ENCODE measurements around the gene LRRC14B. TPM values are rescaled to one million over a fixed set of nuclear protein-coding genes. Genes with fewer than 3 reads are reported as not detected.
"Not testable (repeated sequence)": the region's sequence is repeated elsewhere in the genome, so short reads cannot be mapped to it uniquely, and the experiment has no call there.

Gene LRRC14B
- total RNA-seq, 3 donors from 2014 or later (not counting 1 experiment from before 2014, with no cell fraction given) = not detected

- Mint-ChIP-seq H3K9me3 (no peaks in the 10 kb centered on the region), H3K4me3 (no peak overlapping the region), H3K4me1 (no peaks in the 10 kb centered on the region), H3K36me3 (no peaks in the 10 kb centered on the region), H3K27me3 (ENCODE audit: low read depth in 2 of 2) (peaks cover 7 to 19% of the 10 kb centered on the region in 2 donors), H3K27ac (no peak overlapping the region)
- intact Hi-C loops (cut with micrococcal nuclease) = no loop called here
- DNase-seq = no peak
- Histone ChIP-seq H3K27ac (ENCODE audit: low read length) (no peak overlapping the region), H3K36me3 (ENCODE audit: control insufficient read depth, insufficient read depth, low read length) (no peaks in the 10 kb centered on the region), H3K27me3 (ENCODE audit: control insufficient read depth, insufficient read depth, low read length) (no peaks in the 10 kb centered on the region), H3K4me3 (ENCODE audit: low read length) (no peak overlapping the region), H3K9me3 (ENCODE audit: control insufficient read depth, insufficient read depth, low read length) (no peaks in the 10 kb centered on the region), H3K4me1 (ENCODE audit: control insufficient read depth, insufficient read depth, low read length) (no peaks in the 10 kb centered on the region)
- peak in 1 of 3 donors; percentile 33 for ATAC-seq
- no peak for TF ChIP-seq CTCF (IDR thresholded peaks at IDR 0.05)
- 93% methylated on average over 23 of the region's 23 CpGs for WGBS (ENCODE audit: insufficient coverage)
Observed at GRCh38 chr5:162565-163337, 28.5 kb upstream of the LRRC14B start.

GRCh38 chr5:163338-163620, 28.0 kb upstream of the LRRC14B start:
- Histone ChIP-seq H3K4me1 (ENCODE audit: control insufficient read depth, insufficient read depth, low read length) (no peaks in the 10 kb centered on the region), H3K27ac (ENCODE audit: low read length) (no peak overlapping the region), H3K27me3 (ENCODE audit: control insufficient read depth, insufficient read depth, low read length) (no peaks in the 10 kb centered on the region), H3K36me3 (ENCODE audit: control insufficient read depth, insufficient read depth, low read length) (no peaks in the 10 kb centered on the region), H3K9me3 (ENCODE audit: control insufficient read depth, insufficient read depth, low read length) (no peaks in the 10 kb centered on the region), H3K4me3 (ENCODE audit: low read length) (no peak overlapping the region)
- H3K27me3 Mint-ChIP-seq (ENCODE audit: low read depth in 2 of 2) = peaks cover 7 to 19% of the 10 kb centered on the region in 2 donors
- H3K27ac Mint-ChIP-seq = no peak overlapping the region
- 95% methylated on average over 7 of the region's 7 CpGs for WGBS (ENCODE audit: insufficient coverage)
- no peak for TF ChIP-seq CTCF (IDR thresholded peaks at IDR 0.05)
- no peaks in the 10 kb centered on the region for H3K36me3 Mint-ChIP-seq
- H3K9me3 Mint-ChIP-seq = no peaks in the 10 kb centered on the region
- no peak for ATAC-seq
- intact Hi-C loops (cut with micrococcal nuclease) = no loop called here
- no peak for DNase-seq
- H3K4me3 Mint-ChIP-seq = no peak overlapping the region
- no peaks in the 10 kb centered on the region for H3K4me1 Mint-ChIP-seq

GRCh38 chr5:163841-164240, 27.5 kb upstream of the LRRC14B start:
- H3K9me3 ChIP-seq (ENCODE audit: control insufficient read depth, insufficient read depth, low read length) = no peaks in the 10 kb centered on the region
- H3K36me3 ChIP-seq (ENCODE audit: control insufficient read depth, insufficient read depth, low read length) = no peaks in the 10 kb centered on the region
- no peak overlapping the region for H3K27ac Mint-ChIP-seq
- H3K27ac ChIP-seq (ENCODE audit: low read length) = no peak overlapping the region
- no peaks in the 10 kb centered on the region for H3K27me3 ChIP-seq (ENCODE audit: control insufficient read depth, insufficient read depth, low read length)
- H3K4me3 ChIP-seq (ENCODE audit: low read length) = no peak overlapping the region
- H3K4me1 ChIP-seq (ENCODE audit: control insufficient read depth, insufficient read depth, low read length) = no peaks in the 10 kb centered on the region
- no peaks in the 10 kb centered on the region for H3K9me3 Mint-ChIP-seq
- intact Hi-C loops (cut with micrococcal nuclease) = no loop called here
- peaks cover 7 to 19% of the 10 kb centered on the region in 2 donors for H3K27me3 Mint-ChIP-seq (ENCODE audit: low read depth in 2 of 2)
- DNase-seq (no peak), ATAC-seq (no peak)
- 98% methylated on average over 12 of the region's 13 CpGs for WGBS (ENCODE audit: insufficient coverage)
- H3K4me3 Mint-ChIP-seq = no peak overlapping the region
- no peak for TF ChIP-seq CTCF (IDR thresholded peaks at IDR 0.05)
- no peaks in the 10 kb centered on the region for H3K36me3 Mint-ChIP-seq
- no peaks in the 10 kb centered on the region for H3K4me1 Mint-ChIP-seq

GRCh38 chr5:164244-164643, 27.1 kb upstream of the LRRC14B start:
- no peaks in the 10 kb centered on the region for H3K4me1 Mint-ChIP-seq
- Histone ChIP-seq H3K9me3 (ENCODE audit: control insufficient read depth, insufficient read depth, low read length) (no peaks in the 10 kb centered on the region), H3K36me3 (ENCODE audit: control insufficient read depth, insufficient read depth, low read length) (no peaks in the 10 kb centered on the region), H3K27me3 (ENCODE audit: control insufficient read depth, insufficient read depth, low read length) (no peaks in the 10 kb centered on the region), H3K27ac (ENCODE audit: low read length) (no peak overlapping the region), H3K4me1 (ENCODE audit: control insufficient read depth, insufficient read depth, low read length) (no peaks in the 10 kb centered on the region), H3K4me3 (ENCODE audit: low read length) (no peak overlapping the region)
- 86% methylated on average over 14 of the region's 14 CpGs for WGBS (ENCODE audit: insufficient coverage)
- peaks cover 7 to 19% of the 10 kb centered on the region in 2 donors for H3K27me3 Mint-ChIP-seq (ENCODE audit: low read depth in 2 of 2)
- DNase-seq = no peak
- TF ChIP-seq CTCF (IDR thresholded peaks at IDR 0.05) = no peak
- no peak overlapping the region for H3K4me3 Mint-ChIP-seq
- no peaks in the 10 kb centered on the region for H3K9me3 Mint-ChIP-seq
- no peak for ATAC-seq
- intact Hi-C loops (cut with micrococcal nuclease) = no loop called here
- no peak overlapping the region for H3K27ac Mint-ChIP-seq
- H3K36me3 Mint-ChIP-seq = no peaks in the 10 kb centered on the region

GRCh38 chr5:164783-165182, 26.5 kb upstream of the LRRC14B start:
- peaks cover 5 to 13% of the 10 kb centered on the region in 2 donors for H3K27me3 Mint-ChIP-seq (ENCODE audit: low read depth in 2 of 2)
- H3K27me3 ChIP-seq (ENCODE audit: control insufficient read depth, insufficient read depth, low read length); H3K9me3 Mint-ChIP-seq; intact Hi-C loops (cut with micrococcal nuclease); H3K27ac ChIP-seq (ENCODE audit: low read length); H3K36me3 Mint-ChIP-seq; H3K4me1 Mint-ChIP-seq; H3K4me3 ChIP-seq (ENCODE audit: low read length); H3K9me3 ChIP-seq (ENCODE audit: control insufficient read depth, insufficient read depth, low read length); H3K36me3 ChIP-seq (ENCODE audit: control insufficient read depth, insufficient read depth, low read length); DNase-seq; ATAC-seq; H3K4me3 Mint-ChIP-seq; H3K4me1 ChIP-seq (ENCODE audit: control insufficient read depth, insufficient read depth, low read length); H3K27ac Mint-ChIP-seq: not testable (repeated sequence)
- 97% methylated on average over 22 of the region's 25 CpGs for WGBS (ENCODE audit: insufficient coverage)
